GM21423 (cell line): ENCODE measurements around the gene CDC14C.
"Not testable (repeated sequence)": the region's sequence is repeated elsewhere in the genome, so short reads cannot be mapped to it uniquely, and the experiment has no call there.

Source experiments
- ATAC-seq: cut with Tn5 transposase; IDR thresholded peaks from one replicate; pipeline ENCODE4 v1.9.1; 2021; ENCODE audit warnings: mild to moderate bottlenecking, moderate library complexity; ENCODE audit not compliant: unreplicated experiment

The CDC14C gene

DNA sequence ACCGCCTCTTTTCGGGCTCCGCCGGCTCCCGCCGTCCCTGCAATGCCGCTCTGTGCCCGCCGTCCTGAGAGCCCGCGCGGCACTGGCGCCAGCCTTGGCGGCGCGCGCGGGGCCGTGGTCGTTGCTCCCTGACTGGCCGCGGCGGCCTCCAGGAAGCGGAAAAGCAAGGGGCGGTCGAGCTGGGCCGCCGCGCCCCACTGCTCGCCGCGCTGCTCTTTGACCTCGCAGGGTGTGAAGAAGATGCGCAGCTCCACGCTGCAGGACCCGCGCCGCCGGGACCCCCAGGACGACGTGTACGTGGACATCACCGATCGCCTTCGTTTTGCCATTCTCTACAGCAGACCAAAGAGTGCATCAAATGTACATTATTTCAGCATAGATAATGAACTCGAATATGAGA, at the start of gene CDC14C:
Gene CDC14C (plus strand): TSS at position 115 of the 400 bp plus-strand sequence. CDS start 126 bp downstream, at position 241.
- no peak for ATAC-seq

- ATAC-seq, result no peak
Observed at GRCh38 chr7:48875045-48875916, 49.1 kb upstream of the CDC14C start.

DNA sequence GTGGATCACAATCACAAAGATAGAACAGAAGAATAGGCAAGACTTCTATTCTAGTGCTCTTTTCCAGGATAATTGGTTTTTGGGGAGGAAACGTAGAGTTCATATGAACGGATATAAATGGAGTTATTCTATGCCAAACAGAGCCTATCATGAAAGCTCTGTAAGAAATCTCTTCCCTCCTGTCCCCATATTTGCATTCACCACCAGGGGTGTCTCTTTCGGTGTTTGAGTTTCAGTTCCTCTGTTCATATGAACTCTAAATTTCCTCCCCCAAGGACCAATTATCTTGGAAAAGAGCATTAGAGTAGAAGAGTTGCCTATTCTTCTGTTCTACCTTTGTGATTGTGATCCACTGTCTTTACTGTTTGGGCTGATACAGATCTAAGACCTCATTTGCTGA, 48.3 kb upstream of the CDC14C start:
- ATAC-seq, result no peak

- no peak for ATAC-seq
Observed at GRCh38 chr7:48880851-48881250, 43.5 kb upstream of the CDC14C start.

- ATAC-seq, result no peak
Observed at GRCh38 chr7:48887500-48887899, 36.8 kb upstream of the CDC14C start.

DNA sequence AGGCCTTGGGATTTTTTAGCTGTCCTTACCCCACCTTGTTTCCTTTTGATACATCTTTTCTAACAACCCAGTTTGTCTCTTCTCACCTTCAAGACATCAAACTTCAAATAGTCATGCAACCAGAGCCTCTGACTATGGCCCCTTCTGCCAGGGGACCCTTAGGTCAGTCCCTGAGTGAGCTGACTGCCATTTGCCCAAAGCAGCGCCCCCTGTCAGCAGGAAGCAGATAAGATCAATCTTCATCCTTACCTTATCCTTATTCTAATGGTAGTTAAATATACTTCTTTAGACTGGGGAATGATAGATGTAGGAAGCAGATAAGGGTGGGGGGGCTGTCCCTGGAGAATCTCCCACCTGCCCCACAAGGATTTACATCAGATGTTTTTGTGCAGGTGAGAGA, 29.8 kb upstream of the CDC14C start:
- ATAC-seq, result no peak

DNA sequence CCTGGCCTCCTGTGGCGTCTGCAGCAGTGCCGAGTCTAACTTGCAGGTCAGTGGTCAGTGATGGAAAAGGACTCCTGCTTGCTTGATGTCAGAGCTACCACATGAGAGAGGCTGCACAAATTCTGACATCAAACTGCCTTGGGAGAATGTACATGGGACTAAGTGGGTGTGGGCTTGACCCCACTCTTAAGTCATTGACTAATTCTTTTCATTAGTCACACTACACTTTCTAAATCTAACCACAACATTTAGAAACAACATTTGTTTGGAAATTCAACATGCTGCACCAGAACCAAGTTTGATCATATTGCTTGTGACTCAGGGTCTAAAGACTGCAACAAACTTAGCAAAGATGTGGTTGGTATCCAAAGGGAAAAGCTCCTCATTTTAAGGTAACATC, 24.4 kb upstream of the CDC14C start:
- ATAC-seq, result no peak

- no peak for ATAC-seq
Observed at GRCh38 chr7:48901966-48902365, 22.4 kb upstream of the CDC14C start.

DNA sequence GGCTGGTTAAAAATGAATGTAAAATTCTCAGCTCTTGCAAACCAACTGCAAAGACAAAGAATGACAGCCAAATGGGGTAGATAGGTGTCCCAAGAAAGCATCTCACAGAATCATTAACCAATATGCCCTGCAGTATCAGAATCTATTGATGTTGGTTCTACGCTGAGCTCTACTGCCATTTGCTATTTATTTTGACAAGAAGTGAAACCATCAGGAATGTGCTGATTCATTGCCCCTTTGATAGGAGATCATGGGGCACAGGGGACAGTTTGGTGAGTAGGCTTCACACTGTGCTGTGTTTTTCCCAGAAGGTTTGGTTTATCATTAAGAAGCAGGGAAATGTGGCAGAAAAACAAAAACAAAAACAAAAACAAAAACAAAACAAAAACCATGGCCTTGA, 19.4 kb upstream of the CDC14C start:
- ATAC-seq, result no peak

GRCh38 chr7:48905686-48906085, 18.7 kb upstream of the CDC14C start:
- not testable (repeated sequence) for ATAC-seq

GRCh38 chr7:48909887-48910286, 14.5 kb upstream of the CDC14C start:
- ATAC-seq, result not testable (repeated sequence)

DNA sequence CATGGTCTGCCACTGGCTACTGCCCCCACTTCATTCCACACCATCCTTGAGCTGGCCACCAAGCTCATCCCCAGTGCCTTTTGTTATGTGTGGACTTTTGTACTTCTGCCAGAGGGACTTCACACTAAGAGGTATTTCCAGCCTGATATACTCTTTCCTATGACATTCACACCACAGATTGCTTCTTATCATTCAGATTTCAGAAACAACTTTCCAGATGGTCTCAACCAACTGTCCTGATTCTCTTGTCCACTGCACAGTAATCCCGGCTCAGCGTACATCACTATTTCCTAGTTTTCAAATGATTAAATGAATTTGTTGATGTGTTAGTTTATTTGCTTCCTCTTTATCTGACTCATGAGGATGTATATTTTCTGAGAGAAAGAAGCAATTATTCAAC, 7.1 kb downstream of the CDC14C start:
- no peak for ATAC-seq

DNA sequence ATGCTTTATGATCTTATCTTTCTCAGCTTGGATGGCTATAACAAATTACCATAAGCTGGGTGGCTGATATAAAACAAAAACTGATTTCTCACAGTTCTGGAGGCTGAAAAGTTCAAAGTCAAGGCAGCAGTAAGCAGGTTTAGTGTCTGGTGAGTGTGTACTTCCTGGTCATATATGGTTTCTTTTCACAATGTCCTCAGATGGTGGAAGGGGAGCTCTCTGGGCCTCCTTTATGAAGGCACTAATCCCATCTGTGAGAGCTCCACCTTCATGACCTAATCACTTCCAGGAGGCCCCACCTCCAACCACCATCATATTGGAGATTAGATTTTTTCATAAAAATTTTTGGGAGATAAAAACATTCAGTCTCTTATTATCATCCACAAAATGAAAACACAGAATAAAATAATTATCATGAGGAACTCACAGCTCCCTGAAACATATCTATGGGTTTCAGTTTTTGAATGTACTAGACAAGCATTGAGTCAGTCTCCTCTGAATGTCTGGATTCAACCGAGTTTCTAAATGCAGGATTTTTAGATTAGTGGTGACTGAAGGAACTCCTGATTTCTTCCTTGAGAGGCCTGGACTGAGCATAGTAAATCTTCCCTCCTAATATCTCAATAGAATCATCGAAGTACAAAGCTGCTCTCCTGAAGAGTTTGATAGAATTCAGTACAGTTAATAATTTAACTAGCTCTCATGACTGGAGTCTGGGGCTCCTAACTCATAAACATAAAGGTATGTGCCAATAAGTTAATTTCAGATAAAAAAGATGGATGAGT, 8.0 kb downstream of the CDC14C start:
- ATAC-seq, result no peak

- no peak for ATAC-seq
Observed at GRCh38 chr7:48933549-48934085, 9.3 kb downstream of the CDC14C start.

DNA sequence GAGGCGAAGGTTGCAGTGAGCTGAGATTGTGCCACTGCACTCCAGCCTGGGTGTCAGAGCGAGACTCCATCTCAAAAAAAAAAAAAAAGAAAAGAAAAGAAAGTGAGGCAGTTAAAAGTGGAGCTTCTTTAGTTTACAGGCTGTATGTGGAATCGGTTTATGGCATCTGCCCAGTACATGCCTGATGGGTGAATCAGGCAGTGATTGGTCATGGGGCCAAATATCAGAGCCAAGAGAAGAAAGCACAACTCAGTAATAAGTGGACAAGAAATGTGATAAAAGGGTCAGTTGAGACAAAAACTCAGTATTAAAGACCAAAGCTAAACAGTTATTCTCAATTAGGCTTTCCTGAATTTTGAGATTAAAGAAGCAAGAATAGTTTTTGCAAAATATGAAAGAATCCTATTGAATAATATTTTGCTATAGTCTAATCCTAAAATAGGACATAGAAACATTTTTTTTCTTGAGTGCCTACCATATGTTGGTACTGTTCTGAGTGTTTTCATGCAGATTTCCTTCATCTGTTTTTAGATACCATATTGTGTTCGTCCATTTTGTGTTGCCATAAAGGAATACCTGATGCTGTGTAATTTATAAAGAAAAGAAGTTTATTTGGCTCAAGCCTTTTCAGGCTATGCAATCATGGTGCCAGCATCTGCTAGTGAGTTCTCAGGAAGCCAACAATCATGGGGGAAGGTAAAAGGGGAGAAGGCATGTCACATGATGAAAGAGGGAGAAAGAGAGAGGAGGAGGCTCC, 14.4 kb downstream of the CDC14C start:
- no peak for ATAC-seq

- ATAC-seq, result no peak
Observed at GRCh38 chr7:48943279-48943990, 19.1 kb downstream of the CDC14C start.

GRCh38 chr7:48955916-48956315, 31.6 kb downstream of the CDC14C start:
- no peak for ATAC-seq

DNA sequence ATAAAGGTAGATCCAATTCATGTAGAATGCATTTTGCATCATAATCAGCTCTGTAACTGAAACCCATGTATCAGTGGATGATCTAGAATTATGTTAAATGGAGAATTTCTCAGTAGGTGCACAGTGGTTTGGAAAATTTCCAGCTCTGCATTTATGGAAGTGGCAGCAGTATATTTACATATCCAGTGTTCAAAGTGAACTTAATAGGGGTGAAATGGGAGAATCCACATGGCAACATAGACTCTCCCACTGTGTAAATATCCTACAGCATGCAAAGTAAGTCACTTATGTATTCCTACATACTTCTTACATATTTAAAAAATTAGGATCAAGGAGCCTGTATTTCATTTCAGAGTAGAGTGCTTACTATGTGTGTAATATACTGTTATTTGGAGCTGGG, 35.3 kb downstream of the CDC14C start:
- no peak for ATAC-seq

DNA sequence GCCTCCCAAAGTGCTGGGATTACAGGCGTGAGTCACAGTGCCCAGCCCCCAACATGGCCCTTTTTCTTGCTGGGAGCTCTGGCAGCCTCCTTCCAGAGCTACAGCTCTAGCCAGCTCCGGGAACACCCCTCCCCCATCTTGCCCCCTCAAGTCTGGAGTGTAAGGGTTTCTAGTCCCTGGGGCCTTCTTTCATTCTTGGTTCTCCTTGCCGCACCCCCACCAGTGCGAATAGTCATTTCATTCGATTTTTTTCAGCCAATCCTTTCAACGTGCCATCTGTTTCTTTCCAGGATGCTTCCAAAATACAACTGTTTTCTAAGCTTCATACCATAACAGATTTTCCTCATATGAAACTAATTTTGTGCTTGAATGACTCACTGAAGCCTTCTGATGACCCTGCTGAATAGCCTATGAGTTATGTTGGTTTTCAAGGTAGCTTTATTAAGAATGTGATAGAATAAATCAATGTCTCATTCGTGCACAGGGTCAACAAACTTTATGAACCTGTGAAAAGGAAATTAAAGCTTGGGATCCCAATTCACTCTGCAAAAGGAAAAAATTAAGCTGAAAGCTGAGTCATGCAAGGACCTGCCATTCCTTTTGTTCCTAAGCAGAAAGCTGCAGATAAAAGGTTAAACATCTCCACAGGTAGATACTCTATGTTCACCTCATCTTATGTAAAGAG, 38.6 kb downstream of the CDC14C start:
- ATAC-seq, result no peak

DNA sequence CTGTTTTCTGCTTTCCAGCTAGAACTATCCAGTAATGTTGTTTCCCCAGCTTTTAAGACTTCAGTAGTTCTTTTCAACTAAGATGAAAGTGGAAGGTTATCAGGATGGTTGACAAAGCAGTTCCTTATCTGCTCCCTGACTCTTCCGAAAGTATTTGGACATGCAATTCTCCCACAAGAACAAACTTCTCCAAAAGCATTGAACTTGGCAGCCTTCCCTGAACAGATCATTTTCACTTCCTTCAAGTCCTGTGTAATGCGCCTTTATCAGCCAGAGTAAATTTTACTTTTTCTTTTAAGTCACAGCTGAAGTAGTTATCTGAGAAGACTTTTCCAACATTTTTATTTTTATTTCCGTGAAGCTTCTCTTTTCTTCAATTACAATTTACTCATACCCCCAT, 39.7 kb downstream of the CDC14C start:
- ATAC-seq, result no peak
